Measurements from ENCODE around the gene MME. TPM values are rescaled to one million over a fixed set of nuclear protein-coding genes. Genes with fewer than 3 reads are reported as not detected.

MME gene
- total and polyA plus RNA-seq, 12 donors = 0.28 to 56.0 (median 1.5) TPM

GRCh38 chr3:155225417-155225816 is 145.3 kb downstream of the MME start:
- WGBS, 4 donors = 80 to 100% (median 92%) methylated on average over 1 to 5 of the region's 5 CpGs
- TF ChIP-seq, protein P1, sequence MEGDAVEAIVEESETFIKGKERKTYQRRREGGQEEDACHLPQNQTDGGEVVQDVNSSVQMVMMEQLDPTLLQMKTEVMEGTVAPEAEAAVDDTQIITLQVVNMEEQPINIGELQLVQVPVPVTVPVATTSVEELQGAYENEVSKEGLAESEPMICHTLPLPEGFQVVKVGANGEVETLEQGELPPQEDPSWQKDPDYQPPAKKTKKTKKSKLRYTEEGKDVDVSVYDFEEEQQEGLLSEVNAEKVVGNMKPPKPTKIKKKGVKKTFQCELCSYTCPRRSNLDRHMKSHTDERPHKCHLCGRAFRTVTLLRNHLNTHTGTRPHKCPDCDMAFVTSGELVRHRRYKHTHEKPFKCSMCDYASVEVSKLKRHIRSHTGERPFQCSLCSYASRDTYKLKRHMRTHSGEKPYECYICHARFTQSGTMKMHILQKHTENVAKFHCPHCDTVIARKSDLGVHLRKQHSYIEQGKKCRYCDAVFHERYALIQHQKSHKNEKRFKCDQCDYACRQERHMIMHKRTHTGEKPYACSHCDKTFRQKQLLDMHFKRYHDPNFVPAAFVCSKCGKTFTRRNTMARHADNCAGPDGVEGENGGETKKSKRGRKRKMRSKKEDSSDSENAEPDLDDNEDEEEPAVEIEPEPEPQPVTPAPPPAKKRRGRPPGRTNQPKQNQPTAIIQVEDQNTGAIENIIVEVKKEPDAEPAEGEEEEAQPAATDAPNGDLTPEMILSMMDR (IDR thresholded peaks at IDR 0.05) = no peak
- TF ChIP-seq POLR2A (IDR thresholded peaks at IDR 0.05) = no peak
- intact Hi-C loops (cut with DNase I) = no loop called here
- no peak overlapping the region for H3K4me3 ChIP-seq
- DNase-seq = no peak
- H3K4me1 ChIP-seq (replicated peaks in 1 of 2) = no peaks in the 10 kb centered on the region
- H3K27ac ChIP-seq = no peak overlapping the region
- no peaks in the 10 kb centered on the region for H3K9me3 ChIP-seq (replicated peaks in 1 of 3)
- no peaks in the 10 kb centered on the region for H3K36me3 ChIP-seq (replicated peaks in 1 of 2)
- no peaks in the 10 kb centered on the region for H3K27me3 ChIP-seq

DNA sequence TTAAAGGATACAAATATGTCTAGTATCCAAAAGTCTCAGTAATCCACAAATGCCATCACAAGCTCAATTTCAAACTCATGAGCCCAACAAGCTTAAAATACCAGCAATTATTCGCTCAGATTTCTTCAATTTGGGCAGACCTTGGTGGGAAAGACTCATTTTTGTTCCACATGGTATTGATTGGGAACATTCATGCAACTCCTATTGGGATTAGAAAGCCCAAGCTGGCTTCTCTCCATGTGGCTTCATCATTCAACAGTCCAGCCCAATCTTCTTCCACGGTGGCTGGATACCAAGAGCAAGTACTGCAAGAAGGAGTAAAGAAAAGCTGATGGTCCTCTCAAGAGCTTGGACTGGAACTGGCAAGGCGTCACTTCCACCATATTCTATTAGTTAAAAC is 147.0 kb downstream of the MME start:
- no peak for TF ChIP-seq POLR2A (IDR thresholded peaks at IDR 0.05)
- TF ChIP-seq, protein P1 (IDR thresholded peaks at IDR 0.05) = no peak
- H3K4me1 ChIP-seq (replicated peaks in 1 of 2) = no peaks in the 10 kb centered on the region
- no peaks in the 10 kb centered on the region for H3K27me3 ChIP-seq
- intact Hi-C loops (cut with DNase I) = no loop called here
- no peaks in the 10 kb centered on the region for H3K36me3 ChIP-seq (replicated peaks in 1 of 2)
- no peaks in the 10 kb centered on the region for H3K9me3 ChIP-seq (replicated peaks in 1 of 3)
- WGBS, 4 donors = 73 to 84% (median 81%) methylated on average over 3 of the region's 3 CpGs
- no peak overlapping the region for H3K4me3 ChIP-seq
- H3K27ac ChIP-seq = no peak overlapping the region
- DNase-seq = no peak

DNA sequence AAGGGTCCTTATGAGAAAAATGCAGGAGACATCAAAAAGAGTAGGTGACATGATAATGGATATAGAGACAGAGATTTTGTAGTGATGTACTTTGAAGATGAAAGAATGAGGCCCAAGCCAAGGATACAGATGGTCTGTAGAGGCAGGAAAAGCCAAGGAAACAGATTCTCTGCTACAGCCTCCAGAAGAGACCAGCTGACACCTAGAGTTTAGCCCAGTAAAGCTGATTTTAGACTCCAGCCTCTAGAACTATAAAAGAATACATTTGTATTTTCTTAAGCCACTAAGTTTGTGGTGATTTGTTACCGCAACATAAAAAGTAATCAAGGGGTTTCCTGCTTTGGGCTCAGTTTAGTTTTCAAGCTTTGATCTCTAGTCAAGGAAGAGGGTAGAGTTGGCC is 148.6 kb downstream of the MME start:
- intact Hi-C loops (cut with DNase I) = no loop called here

DNA sequence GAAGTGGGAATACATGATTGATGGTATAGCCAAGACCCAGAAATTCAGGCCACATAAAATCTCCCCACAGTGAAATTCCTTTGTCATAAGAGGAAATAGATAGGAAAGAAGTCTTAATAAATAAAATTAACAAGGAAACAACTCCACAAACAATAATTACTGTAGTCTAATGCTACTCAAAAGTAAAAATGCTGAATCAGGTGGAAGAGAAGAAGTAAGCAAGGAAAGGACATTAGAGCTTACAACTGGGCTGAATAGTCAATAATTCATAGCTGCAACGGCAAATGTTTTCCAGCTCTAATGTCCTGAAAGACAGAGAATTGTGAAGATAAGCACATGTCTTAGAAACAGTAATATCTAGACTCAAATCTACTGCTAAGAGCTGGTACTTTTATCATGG is 149.0 kb downstream of the MME start:
- WGBS, 4 donors = 54 to 74% (median 67%) methylated on average over 1 of the region's 1 CpG
- no peak overlapping the region for H3K27ac ChIP-seq
- no peak for DNase-seq
- no peaks in the 10 kb centered on the region for H3K27me3 ChIP-seq
- no peaks in the 10 kb centered on the region for H3K9me3 ChIP-seq (replicated peaks in 1 of 3)
- H3K4me3 ChIP-seq = no peak overlapping the region
- intact Hi-C loops (cut with DNase I) = no loop called here
- H3K4me1 ChIP-seq (replicated peaks in 1 of 2) = peaks cover 6 to 9% of the 10 kb centered on the region in 2 donors
- no peaks in the 10 kb centered on the region for H3K36me3 ChIP-seq (replicated peaks in 1 of 2)
- TF ChIP-seq POLR2A (IDR thresholded peaks at IDR 0.05) = no peak
- TF ChIP-seq, protein P1 (IDR thresholded peaks at IDR 0.05) = no peak

More for the DNA sequence above, 148.6 kb downstream of the MME start:
- no peaks in the 10 kb centered on the region for H3K36me3 ChIP-seq (replicated peaks in 1 of 2)
- no peak overlapping the region for H3K4me3 ChIP-seq
- H3K4me1 ChIP-seq (replicated peaks in 1 of 2) = peaks cover 6 to 9% of the 10 kb centered on the region in 2 donors
- H3K9me3 ChIP-seq (replicated peaks in 1 of 3) = no peaks in the 10 kb centered on the region
- no peaks in the 10 kb centered on the region for H3K27me3 ChIP-seq
- TF ChIP-seq, protein P1 (IDR thresholded peaks at IDR 0.05) = no peak
- TF ChIP-seq POLR2A (IDR thresholded peaks at IDR 0.05) = no peak
- DNase-seq = no peak
- H3K27ac ChIP-seq = no peak overlapping the region
- WGBS, 4 donors = 68 to 86% (median 85%) methylated on average over 1 of the region's 1 CpG
